ENCODE results near the gene CEP97.
A peak's percentile ranks its signal among the peaks of the same experiment; 100 is the strongest.
"Not testable (repeated sequence)": the region's sequence is repeated elsewhere in the genome, so short reads cannot be mapped to it uniquely, and the experiment has no call there.

CEP97 gene

GRCh38 chr3:101724329-101725193, at the start of gene CEP97:
CEP97 (plus strand) TSS chr3:101724614; CDS start chr3:101724677, 63 bp downstream.
- DNase-seq = peak; percentile 83

- DNase-seq = no peak
Measured at GRCh38 chr3:101675709-101676215, 48.7 kb upstream of the CEP97 start.

- DNase-seq = no peak
Measured at GRCh38 chr3:101676216-101676764, 48.1 kb upstream of the CEP97 start.

- DNase-seq = no peak
Measured at GRCh38 chr3:101676765-101677435, 47.5 kb upstream of the CEP97 start, which contains the start of gene ZBTB11. ZBTB11 (minus strand) TSS chr3:101677132; CDS start chr3:101676914, 218 bp downstream.

GRCh38 chr3:101677436-101678286, 46.8 kb upstream of the CEP97 start:
- DNase-seq = no peak

GRCh38 chr3:101678837-101679236, 45.6 kb upstream of the CEP97 start:
- not testable (repeated sequence) for DNase-seq

- DNase-seq = no peak
Measured at GRCh38 chr3:101680466-101680865, 43.9 kb upstream of the CEP97 start.

- no peak for DNase-seq
Measured at GRCh38 chr3:101685050-101685400, 39.4 kb upstream of the CEP97 start.

- no peak for DNase-seq
Measured at GRCh38 chr3:101685870-101686307, 38.5 kb upstream of the CEP97 start.

- DNase-seq = no peak
Measured at GRCh38 chr3:101687142-101687931, 37.1 kb upstream of the CEP97 start.

- no peak for DNase-seq
Measured at GRCh38 chr3:101689286-101689685, 35.1 kb upstream of the CEP97 start.

GRCh38 chr3:101690972-101691371, 33.4 kb upstream of the CEP97 start:
- no peak for DNase-seq

GRCh38 chr3:101691685-101692671, 32.4 kb upstream of the CEP97 start:
- not testable (repeated sequence) for DNase-seq

- not testable (repeated sequence) for DNase-seq
Measured at GRCh38 chr3:101693540-101693939, 30.9 kb upstream of the CEP97 start.

GRCh38 chr3:101694836-101695235, 29.6 kb upstream of the CEP97 start:
- not testable (repeated sequence) for DNase-seq

- DNase-seq = no peak
Measured at GRCh38 chr3:101695779-101696372, 28.5 kb upstream of the CEP97 start.

GRCh38 chr3:101701696-101702634, 22.4 kb upstream of the CEP97 start:
- no peak for DNase-seq

GRCh38 chr3:101702726-101703125, 21.7 kb upstream of the CEP97 start:
- no peak for DNase-seq

GRCh38 chr3:101703169-101703568, 21.2 kb upstream of the CEP97 start:
- DNase-seq = no peak
